ENCODE measurements around the gene UBASH3A.

DNA sequence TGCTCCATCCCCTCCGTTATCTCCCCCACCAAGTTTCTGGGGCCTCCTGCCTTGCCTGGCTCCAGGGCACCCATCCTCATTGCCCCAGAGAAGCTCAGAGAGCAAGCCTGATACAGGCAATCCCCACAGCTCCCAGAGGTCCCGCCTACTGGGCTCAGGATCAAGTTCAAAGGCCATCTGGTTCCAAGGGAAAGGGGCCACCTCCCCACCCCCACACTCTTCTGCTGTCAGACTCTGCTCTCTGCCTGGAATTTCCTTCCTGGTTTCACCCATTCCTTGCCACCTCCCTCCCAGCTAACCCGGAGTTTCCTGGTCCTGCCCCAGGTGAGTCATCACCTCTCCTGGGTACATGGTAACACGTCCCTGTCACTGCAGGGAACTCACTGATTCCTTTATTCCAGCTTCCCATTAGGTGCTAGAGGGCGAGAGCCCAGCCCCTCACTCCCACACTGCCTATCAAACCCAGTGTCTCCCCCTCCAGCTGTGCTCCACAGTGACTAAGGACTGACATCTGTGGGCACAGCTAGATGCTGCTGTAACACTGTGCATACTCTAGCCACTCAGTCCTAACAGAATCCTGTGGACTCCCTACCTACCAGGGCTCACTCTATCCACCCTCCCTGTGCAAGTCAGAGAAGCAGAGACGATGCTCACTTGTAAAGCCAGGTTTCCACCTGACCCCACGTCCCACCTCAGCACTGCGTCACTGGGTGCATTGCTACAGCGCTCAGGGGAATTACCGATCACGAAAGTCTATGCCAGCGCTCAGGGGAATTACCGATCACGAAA, 70.5 kb downstream of the UBASH3A start:
- TF ChIP-seq, protein P1, sequence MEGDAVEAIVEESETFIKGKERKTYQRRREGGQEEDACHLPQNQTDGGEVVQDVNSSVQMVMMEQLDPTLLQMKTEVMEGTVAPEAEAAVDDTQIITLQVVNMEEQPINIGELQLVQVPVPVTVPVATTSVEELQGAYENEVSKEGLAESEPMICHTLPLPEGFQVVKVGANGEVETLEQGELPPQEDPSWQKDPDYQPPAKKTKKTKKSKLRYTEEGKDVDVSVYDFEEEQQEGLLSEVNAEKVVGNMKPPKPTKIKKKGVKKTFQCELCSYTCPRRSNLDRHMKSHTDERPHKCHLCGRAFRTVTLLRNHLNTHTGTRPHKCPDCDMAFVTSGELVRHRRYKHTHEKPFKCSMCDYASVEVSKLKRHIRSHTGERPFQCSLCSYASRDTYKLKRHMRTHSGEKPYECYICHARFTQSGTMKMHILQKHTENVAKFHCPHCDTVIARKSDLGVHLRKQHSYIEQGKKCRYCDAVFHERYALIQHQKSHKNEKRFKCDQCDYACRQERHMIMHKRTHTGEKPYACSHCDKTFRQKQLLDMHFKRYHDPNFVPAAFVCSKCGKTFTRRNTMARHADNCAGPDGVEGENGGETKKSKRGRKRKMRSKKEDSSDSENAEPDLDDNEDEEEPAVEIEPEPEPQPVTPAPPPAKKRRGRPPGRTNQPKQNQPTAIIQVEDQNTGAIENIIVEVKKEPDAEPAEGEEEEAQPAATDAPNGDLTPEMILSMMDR (IDR thresholded peaks at IDR 0.05) = no peak
- no peak for TF ChIP-seq EZH2 (IDR thresholded peaks at IDR 0.05)
